Measurements from ENCODE around the gene TMEM18. TPM values are rescaled to one million over a fixed set of nuclear protein-coding genes. Genes with fewer than 3 reads are reported as not detected.
"Not testable (repeated sequence)": the region's sequence is repeated elsewhere in the genome, so short reads cannot be mapped to it uniquely, and the experiment has no call there.

Gene TMEM18
- total and polyA plus RNA-seq, 8 donors = 16.9 to 64.6 (median 57.7) TPM

- H3K36me3 ChIP-seq = no peaks in the 10 kb centered on the region
- ATAC-seq (no peak), DNase-seq (peak in 1 of 4 donors; percentile 15)
- H3K9me3 ChIP-seq = no peaks in the 10 kb centered on the region
- H3K4me3 ChIP-seq = no peak overlapping the region
- TF ChIP-seq CTCF (IDR thresholded peaks at IDR 0.05) = no peak
- peaks cover 0 to 29% of the 10 kb centered on the region in 2 donors for H3K27me3 ChIP-seq
- intact Hi-C loops (cut with DNase I) = no loop called here
- no peaks in the 10 kb centered on the region for H3K4me1 ChIP-seq
- no peak overlapping the region for H3K27ac ChIP-seq
These were observed 32.0 kb upstream of the TMEM18 start for GRCh38 chr2:709138-709765.

GRCh38 chr2:708667-709066, 31.5 kb upstream of the TMEM18 start:
- Histone ChIP-seq H3K36me3 (no peaks in the 10 kb centered on the region), H3K27ac (no peak overlapping the region), H3K27me3 (peaks cover 0 to 28% of the 10 kb centered on the region in 2 donors), H3K9me3 (no peaks in the 10 kb centered on the region), H3K4me3 (no peak overlapping the region), H3K4me1 (no peaks in the 10 kb centered on the region)
- DNase-seq (peak in 1 of 4 donors; percentile 60), ATAC-seq (no peak)
- no peak for TF ChIP-seq CTCF (IDR thresholded peaks at IDR 0.05)
- intact Hi-C loops (cut with DNase I) = no loop called here

GRCh38 chr2:705971-706511, 28.8 kb upstream of the TMEM18 start:
- no peak overlapping the region for H3K4me3 ChIP-seq
- intact Hi-C loops (cut with DNase I) = no loop called here
- no peak overlapping the region for H3K27ac ChIP-seq

GRCh38 chr2:702765-703164, 25.6 kb upstream of the TMEM18 start:
- intact Hi-C loops (cut with DNase I); H3K27me3 ChIP-seq; ATAC-seq; DNase-seq; H3K36me3 ChIP-seq; H3K4me3 ChIP-seq; H3K27ac ChIP-seq; H3K9me3 ChIP-seq; H3K4me1 ChIP-seq: not testable (repeated sequence)

More at GRCh38 chr2:705971-706511, 28.8 kb upstream of the TMEM18 start:
- DNase-seq (no peak), ATAC-seq (no peak)
- H3K9me3 ChIP-seq = no peaks in the 10 kb centered on the region
- no peaks in the 10 kb centered on the region for H3K4me1 ChIP-seq
- TF ChIP-seq CTCF (IDR thresholded peaks at IDR 0.05) = no peak
- H3K27me3 ChIP-seq = peaks cover 0 to 6% of the 10 kb centered on the region in 2 donors
- no peaks in the 10 kb centered on the region for H3K36me3 ChIP-seq

- H3K9me3 ChIP-seq = peaks cover 0 to 8% of the 10 kb centered on the region in 2 donors
- TF ChIP-seq CTCF (IDR thresholded peaks at IDR 0.05) = no peak
- H3K4me1 ChIP-seq = peaks cover 0 to 4% of the 10 kb centered on the region in 2 donors
- DNase-seq = no peak
- H3K27ac ChIP-seq = no peak overlapping the region
- H3K4me3 ChIP-seq = no peak overlapping the region
- no peak for ATAC-seq
- intact Hi-C loops (cut with DNase I) = no loop called here
- no peaks in the 10 kb centered on the region for H3K27me3 ChIP-seq
- H3K36me3 ChIP-seq = no peaks in the 10 kb centered on the region
These were observed 19.9 kb upstream of the TMEM18 start for GRCh38 chr2:696999-697627.
